Activated gamma-delta T cell (primary cell): ENCODE measurements around the gene DCLK2.

Source experiments
- DNase-seq: peaks from one replicate; lab custom pipeline; 2025; lab: John Stamatoyannopoulos, UW

DCLK2 gene

GRCh38 chr4:150117629-150118028 lies 39.4 kb downstream of the DCLK2 start:
- no peak for DNase-seq

- no peak for DNase-seq
Observed at GRCh38 chr4:150119492-150119891, 41.2 kb downstream of the DCLK2 start.

- no peak for DNase-seq
Observed at GRCh38 chr4:150123087-150123486, 44.8 kb downstream of the DCLK2 start.

GRCh38 chr4:150123796-150124677 lies 45.8 kb downstream of the DCLK2 start:
- DNase-seq, result no peak

- no peak for DNase-seq
Observed at GRCh38 chr4:150126201-150126863, 48.1 kb downstream of the DCLK2 start.

- DNase-seq, result no peak
Observed at GRCh38 chr4:150126864-150127203, 48.6 kb downstream of the DCLK2 start.

GRCh38 chr4:150127757-150128156 lies 49.5 kb downstream of the DCLK2 start:
- no peak for DNase-seq

- DNase-seq, result no peak
Observed at GRCh38 chr4:150130933-150131332, 52.7 kb downstream of the DCLK2 start.

- DNase-seq, result no peak
Observed at GRCh38 chr4:150131581-150132228, 53.5 kb downstream of the DCLK2 start.

- DNase-seq, result no peak
Observed at GRCh38 chr4:150133605-150134004, 55.4 kb downstream of the DCLK2 start.

GRCh38 chr4:150135134-150135772 lies 57.0 kb downstream of the DCLK2 start:
- no peak for DNase-seq

GRCh38 chr4:150136036-150136435 lies 57.8 kb downstream of the DCLK2 start:
- no peak for DNase-seq

- DNase-seq, result no peak
Observed at GRCh38 chr4:150136481-150136880, 58.2 kb downstream of the DCLK2 start.

- no peak for DNase-seq
Observed at GRCh38 chr4:150139297-150139865, 61.1 kb downstream of the DCLK2 start.

- DNase-seq, result no peak
Observed at GRCh38 chr4:150140774-150141400, 62.6 kb downstream of the DCLK2 start.

- no peak for DNase-seq
Observed at GRCh38 chr4:150141756-150142155, 63.5 kb downstream of the DCLK2 start.

- DNase-seq, result no peak
Observed at GRCh38 chr4:150142831-150143230, 64.6 kb downstream of the DCLK2 start.

GRCh38 chr4:150145090-150145945 lies 67.1 kb downstream of the DCLK2 start:
- DNase-seq, result no peak

- DNase-seq, result no peak
Observed at GRCh38 chr4:150145946-150146340, 67.7 kb downstream of the DCLK2 start.

- no peak for DNase-seq
Observed at GRCh38 chr4:150149381-150149780, 71.1 kb downstream of the DCLK2 start.

- no peak for DNase-seq
Observed at GRCh38 chr4:150150629-150151062, 72.4 kb downstream of the DCLK2 start.
